Caco-2 (cell line): Measurements from ENCODE around the gene NRIP1. TPM values are rescaled to one million over a fixed set of nuclear protein-coding genes. Genes with fewer than 3 reads are reported as not detected.

Source experiments
- BruUV-seq: library from RNA; stranded (reverse); fragments of 400-500 nt; replicated peaks from 2 replicates; lab custom pipeline; 2021; lab: Mats Ljungman, UMichigan
- CTCF ChIA-PET: fragments of 300-600 bp; sonication (Branson Sonifier 250); formaldehyde crosslinking; loops from one replicate; lab custom pipeline; 2022; ENCODE audit warnings: antibody characterized with exemption; lab: Charles Lee
- POLR2A ChIA-PET: fragments of 300-600 bp; sonication (Branson Sonifier 250); formaldehyde crosslinking; loops from one replicate; lab custom pipeline; 2022; ENCODE audit warnings: antibody characterized with exemption; lab: Charles Lee
- DNase-seq, 2 experiments: peaks; one replicate each; pipeline versions ENCODE4 v3.0.0 to v3.0.0-alpha.2; 2020 to 2022
- H3K27me3 ChIP-seq: replicated peaks from 2 replicates; pipeline ENCODE4 v1.6.0; 2011; ENCODE audit warnings: low read length; ENCODE audit not compliant: control insufficient read depth, insufficient read depth
- H3K36me3 ChIP-seq: 2 replicates; pipeline ENCODE4 v1.5.1; 2011; ENCODE audit warnings: low read length; ENCODE audit not compliant: control insufficient read depth, insufficient read depth
- H3K4me1 ChIP-seq: fragments of 250-450 bp; sonication (Bioruptor Pico); 2 replicates; pipeline ENCODE4 v1.5.1; 2020; ENCODE audit warnings: mild to moderate bottlenecking
- H3K4me3 ChIP-seq: 2 replicates; pipeline ENCODE4 v1.5.1; 2011; ENCODE audit warnings: low read depth, mild to moderate bottlenecking, control low read depth, low read length
- H3K9me3 ChIP-seq: fragments of 250-450 bp; sonication (Bioruptor Pico); 2 replicates; pipeline ENCODE4 v1.5.1; 2020; ENCODE audit warnings: mild to moderate bottlenecking, moderate library complexity
- H3K27ac Mint-ChIP-seq: one replicate; pipeline ENCODE4 v1.8.0; 2022; ENCODE audit warnings: mixed read lengths; ENCODE audit not compliant: unreplicated experiment
- H3K27me3 Mint-ChIP-seq: one replicate; pipeline ENCODE4 v1.8.0; 2022; ENCODE audit warnings: mixed read lengths; ENCODE audit not compliant: insufficient read depth, unreplicated experiment
- H3K36me3 Mint-ChIP-seq: one replicate; pipeline ENCODE4 v1.8.0; 2022; ENCODE audit warnings: mild to moderate bottlenecking, mixed read lengths; ENCODE audit not compliant: insufficient read depth, unreplicated experiment
- H3K4me1 Mint-ChIP-seq: one replicate; pipeline ENCODE4 v1.8.0; 2022; ENCODE audit warnings: low read depth, mixed read lengths; ENCODE audit not compliant: unreplicated experiment
- H3K4me3 Mint-ChIP-seq: one replicate; pipeline ENCODE4 v1.8.0; 2022; ENCODE audit warnings: mild to moderate bottlenecking, moderate library complexity, mixed read lengths; ENCODE audit not compliant: unreplicated experiment
- H3K9me3 Mint-ChIP-seq: one replicate; pipeline ENCODE4 v1.8.0; 2022; ENCODE audit warnings: mixed read lengths; ENCODE audit not compliant: unreplicated experiment
- CTCF ChIP-seq, 2 experiments: fragments of 200-600 bp in 1 of 2; IDR thresholded peaks; 1 replicate in 1 of 2; 2 replicates in 1 of 2; pipeline versions ENCODE4 v1.5.1 to v1.8.0; 2011 to 2022; ENCODE audit warnings: antibody characterized with exemption in 1 of 2, control low read depth in 1 of 2, inconsistent platforms in 1 of 2, low read depth in 1 of 2, low read length in 1 of 2, mild to moderate bottlenecking in 1 of 2, moderate library complexity in 1 of 2; ENCODE audit not compliant: insufficient read depth in 1 of 2, severe bottlenecking in 1 of 2, unreplicated experiment in 1 of 2
- intact Hi-C: fragments of 100-400 bp; cut with micrococcal nuclease; formaldehyde crosslinking; loops from one replicate; pipeline ENCODE4 v1.10.0; 2022; ENCODE audit not compliant: unreplicated experiment
- total RNA-seq: library from RNA; stranded (reverse); gene quantifications from 2 replicates; pipeline ENCODE4 v1.2.3, GENCODE V29; 2022

The NRIP1 gene
- total RNA-seq, 1 experiment from 2014 or later, result 28.6 TPM

- Histone ChIP-seq H3K4me3 (no peak overlapping the region), H3K36me3 (no peaks in the 10 kb centered on the region), H3K27me3 (no peaks in the 10 kb centered on the region), H3K9me3 (no peaks in the 10 kb centered on the region), H3K4me1 (no peaks in the 10 kb centered on the region)
- H3K9me3 Mint-ChIP-seq, result no peaks in the 10 kb centered on the region
- no peak overlapping the region for H3K4me3 Mint-ChIP-seq
- no peaks in the 10 kb centered on the region for H3K27me3 Mint-ChIP-seq
- no peak overlapping the region for H3K27ac Mint-ChIP-seq
- peaks cover 10% of the 10 kb centered on the region for H3K4me1 Mint-ChIP-seq
- peaks cover 5% of the 10 kb centered on the region for H3K36me3 Mint-ChIP-seq
- POLR2A ChIA-PET, result no interaction called here
- DNase-seq, result no peak
- no peak for TF ChIP-seq CTCF (IDR thresholded peaks at IDR 0.05; ENCODE audit: insufficient read depth in 1 of 2, low read depth in 1 of 2, low read length in 1 of 2, severe bottlenecking in 1 of 2, unreplicated experiment in 1 of 2)
- intact Hi-C loops, result no loop called here
- BruUV-seq, result no TSS peak
- CTCF ChIA-PET, result no interaction called here
Observed at GRCh38 chr21:14982336-14982735, 82.5 kb downstream of the NRIP1 start.

GRCh38 chr21:14981246-14981645 is 83.6 kb downstream of the NRIP1 start:
- Mint-ChIP-seq H3K27ac (no peak overlapping the region), H3K27me3 (no peaks in the 10 kb centered on the region), H3K36me3 (peaks cover 5% of the 10 kb centered on the region), H3K4me1 (peaks cover 10% of the 10 kb centered on the region), H3K9me3 (no peaks in the 10 kb centered on the region), H3K4me3 (no peak overlapping the region)
- TF ChIP-seq CTCF (IDR thresholded peaks at IDR 0.05; ENCODE audit: insufficient read depth in 1 of 2, low read depth in 1 of 2, low read length in 1 of 2, severe bottlenecking in 1 of 2, unreplicated experiment in 1 of 2), result no peak
- no TSS peak for BruUV-seq
- intact Hi-C loops, result no loop called here
- no peaks in the 10 kb centered on the region for H3K4me1 ChIP-seq
- no peak for DNase-seq
- H3K27me3 ChIP-seq, result no peaks in the 10 kb centered on the region
- no peaks in the 10 kb centered on the region for H3K36me3 ChIP-seq
- H3K9me3 ChIP-seq, result no peaks in the 10 kb centered on the region
- ChIA-PET CTCF (no interaction called here), POLR2A (no interaction called here)
- no peak overlapping the region for H3K4me3 ChIP-seq

- DNase-seq, result no peak
- Mint-ChIP-seq H3K27ac (no peak overlapping the region), H3K4me3 (no peak overlapping the region), H3K27me3 (no peaks in the 10 kb centered on the region), H3K9me3 (no peaks in the 10 kb centered on the region), H3K36me3 (peaks cover 5% of the 10 kb centered on the region), H3K4me1 (peaks cover 10% of the 10 kb centered on the region)
- intact Hi-C loops, result no loop called here
- Histone ChIP-seq H3K27me3 (no peaks in the 10 kb centered on the region), H3K4me1 (no peaks in the 10 kb centered on the region), H3K36me3 (no peaks in the 10 kb centered on the region), H3K9me3 (no peaks in the 10 kb centered on the region), H3K4me3 (no peak overlapping the region)
- POLR2A ChIA-PET, result no interaction called here
- no peak for TF ChIP-seq CTCF (IDR thresholded peaks at IDR 0.05; ENCODE audit: insufficient read depth in 1 of 2, low read depth in 1 of 2, low read length in 1 of 2, severe bottlenecking in 1 of 2, unreplicated experiment in 1 of 2)
- CTCF ChIA-PET, result no interaction called here
- BruUV-seq, result no TSS peak
Observed at GRCh38 chr21:14979264-14979663, 85.5 kb downstream of the NRIP1 start.
